Esophagus squamous epithelium (tissue), 5 donors: ENCODE data around the gene TUBE1. TPM values are rescaled to one million over a fixed set of nuclear protein-coding genes. Genes with fewer than 3 reads are reported as not detected.

ENCODE experiments used
- DNase-seq: peaks from one replicate; lab custom pipeline; 2025; lab: John Stamatoyannopoulos, UW
- H3K27ac ChIP-seq, 4 donors: fragments of 200-600 bp; sonication (generic); one replicate each; pipeline ENCODE4 v1.5.1; 2016 to 2019; ENCODE audit warnings: mild to moderate bottlenecking in 1 of 4
- H3K27me3 ChIP-seq, 4 donors: fragments of 200-600 bp; sonication (generic); 1 replicate in 3 of 4; 2 replicates in 1 of 4; pipeline versions ENCODE4 v1.5.1 to v1.6.0; 2017 to 2021; ENCODE audit warnings: antibody characterized with exemption in 1 of 4
- H3K36me3 ChIP-seq, 3 donors: fragments of 200-600 bp; sonication (generic); one replicate each; pipeline ENCODE4 v1.5.1; 2016 to 2019
- H3K4me1 ChIP-seq, 3 donors: fragments of 200-600 bp; sonication (generic); one replicate each; pipeline ENCODE4 v1.5.1; 2017 to 2019
- H3K4me3 ChIP-seq, 4 donors: fragments of 200-600 bp; sonication (generic); 1 replicate in 3 of 4; 2 replicates in 1 of 4; pipeline ENCODE4 v1.5.1; 2016 to 2019; ENCODE audit warnings: mild to moderate bottlenecking in 2 of 4, moderate library complexity in 1 of 4
- H3K9me3 ChIP-seq, 3 donors: fragments of 200-600 bp; sonication (generic); one replicate each; pipeline ENCODE4 v1.5.1; 2016 to 2019
- POLR2A ChIP-seq, 4 donors: fragments of 450-650 bp; IDR thresholded peaks; one replicate each; pipeline ENCODE4 v1.6.1; 2017; ENCODE audit warnings: antibody characterized with exemption in 4 of 4, mild to moderate bottlenecking in 4 of 4, moderate library complexity in 3 of 4
- WGBS, 2 donors: methylation state at CpG; one replicate each; pipeline ENCODE4 v1.1.5; 2018; 5-methylcytosine and 5-hydroxymethylcytosine counted together
- intact Hi-C: fragments of 100-400 bp; cut with DNase I; formaldehyde crosslinking; loops from one replicate; pipeline ENCODE4 v1.15.0; 2022
- total RNA-seq, 4 donors: library from RNA; depleted of rRNA; stranded (reverse); fragments of >200 nt; gene quantifications; one replicate each; pipeline ENCODE4 v1.1.0, GENCODE V29; 2016
- TF ChIP-seq, protein P1 (sequence below), 6 experiments: fragments of 450-650 bp in 4 of 6; fragments of 200-600 bp in 2 of 6; sonication (generic) in 2 of 6; IDR thresholded peaks; one replicate each; pipeline ENCODE4 v1.5.1; 2016 to 2019; ENCODE audit warnings: antibody characterized with exemption in 6 of 6, mild to moderate bottlenecking in 4 of 6, moderate library complexity in 4 of 6
- donor health status: DM: yes; HTN: yes; CAD: no.

TUBE1 gene, protein sequence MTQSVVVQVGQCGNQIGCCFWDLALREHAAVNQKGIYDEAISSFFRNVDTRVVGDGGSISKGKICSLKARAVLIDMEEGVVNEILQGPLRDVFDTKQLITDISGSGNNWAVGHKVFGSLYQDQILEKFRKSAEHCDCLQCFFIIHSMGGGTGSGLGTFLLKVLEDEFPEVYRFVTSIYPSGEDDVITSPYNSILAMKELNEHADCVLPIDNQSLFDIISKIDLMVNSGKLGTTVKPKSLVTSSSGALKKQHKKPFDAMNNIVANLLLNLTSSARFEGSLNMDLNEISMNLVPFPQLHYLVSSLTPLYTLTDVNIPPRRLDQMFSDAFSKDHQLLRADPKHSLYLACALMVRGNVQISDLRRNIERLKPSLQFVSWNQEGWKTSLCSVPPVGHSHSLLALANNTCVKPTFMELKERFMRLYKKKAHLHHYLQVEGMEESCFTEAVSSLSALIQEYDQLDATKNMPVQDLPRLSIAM
- total RNA-seq = 10 to 100 TPM in 3 of 4 donors, 1 to 10 TPM in 1; 9.7 to 28.4 (median 12.9) TPM

DNA sequence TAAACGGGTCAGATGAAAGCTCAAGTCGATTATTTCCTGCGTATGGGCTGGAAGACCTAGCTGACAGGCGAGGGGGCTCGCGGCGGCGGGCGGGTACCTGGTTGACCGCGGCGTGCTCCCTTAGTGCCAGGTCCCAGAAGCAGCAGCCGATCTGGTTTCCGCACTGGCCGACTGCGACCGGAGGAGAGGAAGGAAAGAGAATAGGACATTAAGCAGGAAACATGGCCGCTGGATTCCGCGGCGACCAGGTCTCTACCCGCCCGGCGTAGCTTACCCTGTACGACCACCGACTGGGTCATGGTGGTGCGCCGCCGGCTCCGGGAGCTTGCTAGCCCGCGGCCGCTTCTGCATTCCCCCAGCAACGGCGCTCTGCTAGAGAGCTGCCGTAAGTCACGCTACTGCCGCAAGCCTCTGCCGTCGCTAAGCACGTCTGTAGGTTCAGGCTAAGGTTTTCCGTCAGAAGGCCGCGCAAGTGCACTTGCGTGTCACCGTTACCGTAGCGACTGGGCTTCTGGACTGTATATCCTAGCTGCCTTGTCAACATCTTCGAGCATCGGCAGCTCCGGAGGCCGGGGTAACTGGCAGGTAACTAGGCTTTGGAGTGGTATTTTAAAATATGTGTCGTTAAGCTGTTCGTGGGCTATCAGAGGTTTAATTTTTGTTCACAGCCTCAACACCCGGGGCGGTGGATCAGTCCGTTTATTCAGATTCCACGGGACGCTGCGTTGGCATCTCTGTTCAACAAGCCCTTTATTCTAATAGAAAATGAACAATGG, at the start of gene TUBE1, which contains the start of gene FAM229B:
TUBE1 (minus strand) TSS at position 347 of the 776 bp plus-strand sequence; CDS start at position 299, 48 bp downstream.
FAM229B (plus strand) TSS at position 456 of the 776 bp plus-strand sequence. CDS start 11,693 bp downstream, outside the sequence.
- no peaks in the 10 kb centered on the region for H3K27me3 ChIP-seq
- DNase-seq = peak; percentile 74
- H3K4me1 ChIP-seq = peaks cover 0 to 20% (median 0%) of the 10 kb centered on the region in 3 donors
- intact Hi-C loops = no loop called here
- WGBS, 2 donors = 0 to 1% methylated on average over 48 of the region's 60 CpGs
- no peaks in the 10 kb centered on the region for H3K9me3 ChIP-seq
- peak within 1 kb of the TSS; percentile 65 to 94 (median 82) for H3K4me3 ChIP-seq
- H3K27ac ChIP-seq = peak within 1 kb of the TSS; percentile 83 to 88 (median 86)
- peak in 2 of 4 donors; percentile 77 to 79 for TF ChIP-seq POLR2A (IDR thresholded peaks at IDR 0.05)
- TF ChIP-seq, protein P1, sequence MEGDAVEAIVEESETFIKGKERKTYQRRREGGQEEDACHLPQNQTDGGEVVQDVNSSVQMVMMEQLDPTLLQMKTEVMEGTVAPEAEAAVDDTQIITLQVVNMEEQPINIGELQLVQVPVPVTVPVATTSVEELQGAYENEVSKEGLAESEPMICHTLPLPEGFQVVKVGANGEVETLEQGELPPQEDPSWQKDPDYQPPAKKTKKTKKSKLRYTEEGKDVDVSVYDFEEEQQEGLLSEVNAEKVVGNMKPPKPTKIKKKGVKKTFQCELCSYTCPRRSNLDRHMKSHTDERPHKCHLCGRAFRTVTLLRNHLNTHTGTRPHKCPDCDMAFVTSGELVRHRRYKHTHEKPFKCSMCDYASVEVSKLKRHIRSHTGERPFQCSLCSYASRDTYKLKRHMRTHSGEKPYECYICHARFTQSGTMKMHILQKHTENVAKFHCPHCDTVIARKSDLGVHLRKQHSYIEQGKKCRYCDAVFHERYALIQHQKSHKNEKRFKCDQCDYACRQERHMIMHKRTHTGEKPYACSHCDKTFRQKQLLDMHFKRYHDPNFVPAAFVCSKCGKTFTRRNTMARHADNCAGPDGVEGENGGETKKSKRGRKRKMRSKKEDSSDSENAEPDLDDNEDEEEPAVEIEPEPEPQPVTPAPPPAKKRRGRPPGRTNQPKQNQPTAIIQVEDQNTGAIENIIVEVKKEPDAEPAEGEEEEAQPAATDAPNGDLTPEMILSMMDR (IDR thresholded peaks at IDR 0.05) = peak in 2 of 6 experiments; percentile 6 to 8
- peaks cover 0 to 27% (median 0%) of the 10 kb centered on the region in 3 donors for H3K36me3 ChIP-seq

DNA sequence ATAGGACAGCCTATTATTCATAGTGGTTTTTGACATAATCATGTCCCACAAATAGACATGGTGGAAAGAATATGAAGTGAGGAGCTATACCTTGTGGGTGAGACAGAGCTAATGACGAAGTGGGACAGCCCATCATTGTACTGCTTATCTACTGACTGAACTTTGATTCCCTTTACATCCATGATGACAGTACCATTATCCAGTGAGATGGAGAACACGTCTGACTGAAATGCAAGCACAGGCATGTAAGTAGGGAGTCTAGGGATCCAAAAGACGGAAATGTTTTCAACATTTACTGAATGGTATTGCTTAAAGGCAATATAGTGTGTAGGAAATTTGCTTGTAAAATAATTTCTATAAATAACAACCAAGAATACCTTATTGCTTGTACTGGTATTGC, 43.6 kb upstream of the TUBE1 start:
- Histone ChIP-seq H3K4me3 (no peak overlapping the region), H3K36me3 (peaks cover 0 to 55% (median 0%) of the 10 kb centered on the region in 3 donors), H3K27me3 (no peaks in the 10 kb centered on the region), H3K27ac (no peak overlapping the region), H3K4me1 (no peaks in the 10 kb centered on the region), H3K9me3 (no peaks in the 10 kb centered on the region)
- TF ChIP-seq, protein P1 (IDR thresholded peaks at IDR 0.05) = no peak
- TF ChIP-seq POLR2A (IDR thresholded peaks at IDR 0.05) = no peak
- DNase-seq = no peak
- intact Hi-C loops = no loop called here
- 45% methylated on average over 3 of the region's 3 CpGs for WGBS, 2 donors

DNA sequence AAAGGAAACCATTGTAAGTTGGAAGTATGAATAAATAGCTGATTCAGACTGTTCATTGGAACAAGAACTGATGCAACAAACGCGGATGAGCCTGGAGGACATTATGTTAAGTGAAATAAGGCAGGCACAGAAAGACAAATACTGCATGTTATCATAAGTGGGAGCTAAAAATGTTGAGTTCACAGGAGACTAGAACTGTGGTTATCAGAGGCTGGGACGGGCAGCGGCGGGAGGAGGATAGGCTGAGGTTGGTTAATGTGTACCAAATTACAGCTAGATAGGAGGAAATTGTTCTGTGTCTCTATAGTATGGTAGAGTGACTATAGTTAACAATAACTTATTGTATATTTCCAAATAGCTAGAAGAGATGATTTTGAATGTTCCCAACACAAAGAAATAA, 40.9 kb upstream of the TUBE1 start:
- Histone ChIP-seq H3K27me3 (no peaks in the 10 kb centered on the region), H3K9me3 (no peaks in the 10 kb centered on the region), H3K36me3 (peaks cover 0 to 45% (median 0%) of the 10 kb centered on the region in 3 donors), H3K27ac (no peak overlapping the region), H3K4me1 (no peaks in the 10 kb centered on the region), H3K4me3 (no peak overlapping the region)
- intact Hi-C loops = no loop called here
- TF ChIP-seq POLR2A (IDR thresholded peaks at IDR 0.05) = no peak
- TF ChIP-seq, protein P1 (IDR thresholded peaks at IDR 0.05) = no peak
- WGBS, 2 donors = 84 to 93% methylated on average over 5 of the region's 5 CpGs
- no peak for DNase-seq

DNA sequence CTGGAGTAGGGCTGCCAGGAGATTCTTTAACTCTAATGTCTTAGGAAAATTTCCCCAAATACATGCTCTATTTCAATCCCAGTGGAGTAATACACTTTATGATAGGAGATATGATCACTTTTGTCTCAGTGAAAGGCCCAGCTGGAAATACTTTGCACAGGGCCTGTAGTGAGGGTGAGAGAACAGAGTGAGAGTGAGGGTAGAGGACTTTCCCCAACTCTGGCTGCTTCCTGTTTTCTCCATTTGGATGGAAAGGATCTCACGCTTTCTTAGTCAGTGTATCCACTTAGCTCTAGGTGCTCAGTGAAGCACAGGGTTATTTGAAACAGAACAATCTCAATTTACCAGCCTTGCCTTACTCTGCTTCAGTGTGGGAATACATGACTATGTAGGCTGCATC, 36.7 kb upstream of the TUBE1 start:
- Histone ChIP-seq H3K36me3 (peaks cover 0 to 59% (median 0%) of the 10 kb centered on the region in 3 donors), H3K27me3 (no peaks in the 10 kb centered on the region), H3K9me3 (no peaks in the 10 kb centered on the region), H3K27ac (no peak overlapping the region), H3K4me1 (no peaks in the 10 kb centered on the region), H3K4me3 (no peak overlapping the region)
- intact Hi-C loops = no loop called here
- 80 to 84% methylated on average over 1 of the region's 1 CpG for WGBS, 2 donors
- TF ChIP-seq POLR2A (IDR thresholded peaks at IDR 0.05) = no peak
- TF ChIP-seq, protein P1 (IDR thresholded peaks at IDR 0.05) = no peak
- no peak for DNase-seq
